CD4-positive, alpha-beta T cell treated with Interleukin-4 for 4 hours (primary cell): ENCODE measurements around the gene ZNF324B.
A peak's percentile ranks its signal among the peaks of the same experiment; 100 is the strongest.
"Not testable (repeated sequence)": the region's sequence is repeated elsewhere in the genome, so short reads cannot be mapped to it uniquely, and the experiment has no call there.

Experiments used
- DNase-seq: peaks from one replicate; pipeline ENCODE4 v3.0.0-alpha.2; 2020

ZNF324B gene

DNA sequence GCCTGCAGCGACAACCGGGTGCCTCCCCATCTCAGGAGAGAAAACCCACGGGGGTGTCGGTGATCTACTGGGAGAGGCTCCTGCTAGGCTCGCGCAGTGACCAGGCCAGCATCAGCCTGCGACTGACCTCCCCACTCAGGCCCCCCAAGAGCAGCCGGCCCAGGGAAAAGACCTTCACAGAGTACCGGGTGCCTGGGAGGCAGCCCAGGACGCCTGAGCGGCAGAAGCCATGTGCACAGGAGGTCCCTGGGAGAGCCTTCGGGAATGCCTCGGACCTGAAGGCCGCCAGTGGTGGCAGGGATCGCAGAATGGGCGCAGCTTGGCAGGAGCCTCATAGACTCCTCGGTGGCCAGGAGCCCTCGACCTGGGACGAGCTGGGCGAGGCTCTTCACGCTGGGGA lies 3.9 kb downstream of the ZNF324B start:
- DNase-seq: no peak

DNA sequence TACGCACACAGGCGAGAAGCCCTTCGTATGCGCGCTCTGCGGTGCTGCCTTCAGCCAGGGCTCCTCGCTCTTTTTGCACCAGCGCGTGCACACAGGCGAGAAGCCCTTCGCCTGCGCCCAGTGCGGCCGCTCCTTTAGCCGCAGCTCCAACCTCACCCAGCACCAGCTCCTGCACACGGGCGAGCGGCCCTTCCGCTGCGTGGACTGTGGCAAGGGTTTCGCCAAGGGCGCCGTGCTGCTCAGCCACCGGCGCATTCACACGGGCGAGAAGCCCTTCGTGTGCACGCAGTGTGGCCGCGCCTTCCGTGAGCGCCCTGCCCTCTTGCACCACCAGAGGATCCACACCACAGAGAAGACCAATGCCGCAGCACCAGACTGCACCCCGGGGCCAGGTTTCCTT lies 4.7 kb downstream of the ZNF324B start:
- no peak for DNase-seq

DNA sequence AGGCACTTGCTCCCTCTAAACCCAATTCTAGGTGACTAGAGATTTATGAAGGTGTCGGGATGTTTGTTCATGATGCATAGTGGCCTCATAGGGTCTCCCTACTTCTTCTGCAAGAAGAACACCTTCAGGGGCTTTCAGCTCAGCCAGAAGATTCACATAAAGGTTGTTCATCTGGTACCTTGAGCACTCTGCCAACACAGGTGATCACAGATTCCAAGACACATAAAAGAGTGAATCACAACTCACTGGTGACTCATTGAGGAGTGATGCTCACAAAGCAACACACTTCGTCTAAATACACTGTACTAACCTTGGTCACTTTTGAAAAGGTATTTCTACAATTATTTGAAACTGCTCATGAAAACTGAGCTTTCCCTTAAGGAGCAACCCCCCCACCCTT lies 8.6 kb downstream of the ZNF324B start:
- no peak for DNase-seq

DNA sequence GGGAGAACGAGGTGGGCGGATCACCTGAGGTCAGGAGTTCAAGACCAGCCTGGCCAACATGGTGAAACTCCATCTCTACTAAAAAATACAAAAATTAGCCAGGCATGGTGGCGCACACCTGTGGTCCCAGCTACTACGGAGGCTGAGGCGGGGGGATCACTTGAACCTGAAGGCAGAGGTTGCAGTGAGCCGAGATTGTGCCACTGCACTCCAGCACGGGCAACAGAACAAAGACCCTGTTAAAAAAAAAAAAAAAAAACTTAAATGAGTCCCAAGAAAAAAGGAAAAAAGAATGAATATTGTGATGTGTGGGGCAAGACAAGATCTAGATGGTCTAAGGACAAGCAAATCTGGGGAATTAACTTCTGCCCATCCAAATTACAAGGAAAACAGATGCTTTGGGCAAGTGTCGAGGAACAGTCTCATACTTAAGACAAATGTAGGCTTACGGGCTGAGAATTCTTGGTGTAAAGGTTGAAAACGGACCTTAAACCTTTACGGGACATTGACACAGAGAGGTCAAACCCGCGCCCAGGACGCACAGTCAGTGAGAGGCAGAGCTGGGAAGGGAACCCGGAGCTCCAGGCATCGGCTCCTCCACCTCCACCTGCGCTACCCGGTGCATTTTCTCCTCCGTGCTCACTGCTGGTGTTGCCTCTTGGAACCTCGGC lies 14.8 kb downstream of the ZNF324B start:
- no peak for DNase-seq

DNA sequence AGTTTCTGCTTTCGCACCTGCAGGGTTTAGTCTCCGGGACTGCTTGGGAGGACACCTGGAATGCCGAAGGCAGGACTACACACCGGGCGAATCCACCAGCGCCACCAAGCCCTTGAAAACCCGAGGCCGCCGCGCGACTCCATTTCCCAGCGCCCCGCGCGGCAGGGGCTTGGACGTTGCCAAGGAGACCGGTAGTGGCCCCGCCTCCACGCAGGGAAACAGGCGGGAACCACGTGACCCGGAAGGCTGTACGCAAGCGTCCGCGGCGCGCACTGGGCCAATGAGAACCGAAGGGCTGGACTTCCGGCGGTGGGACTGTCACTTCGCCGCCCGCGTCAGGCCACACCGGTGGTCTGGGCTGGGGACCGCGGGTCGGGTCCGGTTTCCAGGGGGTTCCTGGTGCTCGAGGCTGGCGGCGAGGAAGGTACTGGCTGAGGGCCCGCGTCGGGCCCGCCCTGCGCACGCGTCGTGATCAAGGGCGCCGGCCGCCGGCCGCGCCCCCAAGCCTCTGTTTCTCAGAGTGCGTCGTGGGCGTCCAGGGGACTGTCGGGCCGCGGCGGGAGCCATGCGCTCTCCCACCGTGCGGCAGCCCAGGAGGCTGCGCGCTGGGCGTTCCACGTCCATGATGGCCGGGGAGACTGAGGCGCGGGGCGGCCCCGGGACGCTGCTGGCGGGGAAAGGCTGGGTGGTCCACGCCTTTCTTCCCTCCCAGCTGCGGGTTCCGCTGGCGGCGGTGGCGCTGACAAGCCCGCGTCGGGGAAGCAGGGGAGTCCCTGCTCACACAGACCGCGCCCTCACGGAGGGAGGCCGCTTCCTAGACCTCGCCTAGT lies 15.6 kb downstream of the ZNF324B start, which contains the start of gene ZNF324:
ZNF324 (plus strand) TSS at position 321 of the 830 bp plus-strand sequence. CDS start 2,106 bp downstream, outside the sequence.
- DNase-seq: peak; percentile 95

DNA sequence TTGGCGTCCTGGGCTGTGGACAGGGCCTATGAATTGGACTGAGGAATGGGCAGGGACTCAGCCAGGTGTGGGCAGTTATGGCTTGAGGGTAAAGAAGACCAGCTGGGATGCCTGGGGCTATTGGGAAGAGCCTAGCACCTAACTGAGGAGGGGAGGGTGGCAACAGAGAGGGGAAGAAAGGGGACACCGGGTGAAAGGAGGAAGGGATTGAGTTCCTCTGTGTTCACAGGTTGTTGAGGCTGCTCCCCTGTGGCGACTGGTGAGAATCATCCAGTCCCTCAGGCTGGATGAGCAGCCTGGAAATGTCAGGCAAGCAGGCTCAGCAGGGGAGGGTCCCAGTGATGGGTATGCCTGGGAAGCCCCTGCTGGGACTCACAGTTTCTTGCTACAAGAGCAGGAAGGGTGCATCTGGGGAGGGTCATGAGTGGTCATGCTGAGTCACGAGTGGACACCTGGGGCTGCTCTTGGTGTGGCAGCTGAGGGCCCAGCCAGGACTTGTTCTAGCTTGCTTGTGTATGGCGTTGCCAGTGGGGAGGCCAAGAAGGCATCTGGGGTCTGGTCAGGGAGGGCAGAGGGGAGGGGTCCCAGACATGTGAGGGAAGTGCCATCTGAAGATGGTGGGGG lies 16.9 kb downstream of the ZNF324B start:
- DNase-seq: no peak

DNA sequence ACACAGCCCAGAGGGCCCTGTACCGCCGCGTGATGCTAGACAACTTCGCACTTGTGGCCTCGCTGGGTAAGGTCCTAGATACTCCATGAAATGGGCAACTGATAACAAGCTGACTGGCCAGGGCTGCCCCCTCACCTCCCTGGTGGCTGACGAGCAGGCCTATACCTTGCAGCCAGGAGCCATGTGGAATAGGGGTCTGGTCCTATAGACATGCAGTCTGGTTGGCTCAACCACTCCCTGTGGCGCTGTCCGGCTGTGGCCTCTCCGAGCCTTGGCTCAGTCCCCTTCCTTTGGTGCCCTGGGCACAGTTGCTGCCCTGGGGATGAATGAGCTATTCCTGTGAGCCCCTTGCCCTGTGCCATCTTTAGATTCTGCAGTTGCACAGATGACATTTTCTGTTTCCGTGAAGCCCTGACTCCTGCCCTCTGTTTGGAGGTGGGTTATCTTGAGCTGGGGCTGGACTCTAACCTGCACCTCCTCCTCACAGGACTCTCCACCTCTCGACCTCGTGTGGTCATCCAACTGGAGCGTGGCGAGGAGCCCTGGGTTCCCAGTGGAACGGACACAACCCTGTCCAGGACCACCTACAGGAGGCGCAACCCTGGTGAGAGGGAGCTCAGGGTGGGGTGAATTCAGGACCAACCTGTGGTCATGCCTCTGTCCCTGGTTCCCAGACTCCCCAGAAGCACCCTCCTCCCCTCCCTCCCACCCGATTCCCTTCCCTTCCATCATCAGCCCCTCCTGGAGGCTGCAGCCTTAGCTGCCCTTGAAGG lies 18.0 kb downstream of the ZNF324B start:
- DNase-seq: no peak

DNA sequence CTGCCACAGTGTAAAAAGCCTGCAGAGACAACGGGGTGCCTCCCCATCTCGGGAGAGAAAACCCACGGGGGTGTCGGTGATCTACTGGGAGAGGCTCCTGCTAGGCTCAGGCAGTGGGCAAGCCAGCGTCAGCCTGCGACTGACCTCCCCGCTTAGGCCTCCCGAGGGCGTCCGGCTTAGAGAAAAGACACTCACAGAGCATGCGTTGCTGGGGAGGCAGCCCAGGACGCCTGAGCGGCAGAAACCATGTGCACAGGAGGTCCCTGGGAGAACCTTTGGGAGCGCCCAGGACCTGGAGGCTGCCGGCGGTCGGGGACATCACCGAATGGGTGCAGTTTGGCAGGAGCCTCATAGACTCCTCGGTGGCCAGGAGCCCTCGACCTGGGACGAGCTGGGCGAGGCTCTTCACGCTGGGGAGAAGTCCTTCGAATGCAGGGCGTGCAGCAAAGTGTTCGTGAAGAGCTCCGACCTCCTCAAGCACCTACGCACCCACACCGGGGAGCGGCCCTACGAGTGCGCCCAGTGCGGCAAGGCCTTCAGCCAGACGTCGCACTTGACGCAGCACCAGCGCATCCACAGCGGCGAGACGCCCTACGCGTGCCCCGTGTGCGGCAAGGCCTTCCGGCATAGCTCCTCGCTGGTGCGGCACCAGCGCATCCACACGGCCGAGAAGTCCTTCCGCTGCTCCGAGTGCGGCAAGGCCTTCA lies 19.6 kb downstream of the ZNF324B start:
- not testable (repeated sequence) for DNase-seq

DNA sequence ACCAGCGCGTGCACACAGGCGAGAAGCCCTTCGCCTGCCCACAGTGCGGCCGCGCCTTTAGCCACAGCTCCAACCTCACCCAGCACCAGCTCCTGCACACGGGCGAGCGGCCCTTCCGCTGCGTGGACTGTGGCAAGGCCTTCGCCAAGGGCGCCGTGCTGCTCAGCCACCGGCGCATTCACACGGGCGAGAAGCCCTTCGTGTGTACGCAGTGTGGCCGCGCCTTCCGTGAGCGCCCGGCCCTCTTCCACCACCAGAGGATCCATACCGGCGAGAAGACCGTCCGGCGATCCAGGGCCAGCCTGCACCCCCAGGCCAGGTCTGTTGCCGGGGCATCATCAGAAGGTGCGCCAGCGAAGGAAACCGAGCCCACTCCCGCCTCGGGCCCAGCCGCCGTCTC lies 20.3 kb downstream of the ZNF324B start:
- no peak for DNase-seq

DNA sequence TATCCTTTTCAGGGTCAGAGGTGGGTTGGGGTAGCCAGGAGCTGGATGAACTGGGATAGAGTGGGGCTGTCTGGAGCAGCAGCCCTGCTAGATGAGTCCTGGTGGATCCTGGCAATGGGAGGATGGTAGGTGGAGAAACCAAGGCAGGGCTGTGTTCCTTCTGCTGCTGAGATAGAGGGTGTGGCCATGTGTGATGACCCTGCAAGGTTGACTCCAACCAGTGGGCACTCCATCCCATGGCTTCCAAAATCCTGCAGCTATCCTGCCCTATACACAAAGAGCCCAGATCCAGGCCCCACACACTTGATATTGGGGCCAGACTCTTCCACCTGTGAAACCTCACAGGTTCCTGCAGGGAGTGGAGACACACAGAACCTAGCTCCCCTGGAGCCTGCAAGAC lies 22.4 kb downstream of the ZNF324B start:
- no peak for DNase-seq

DNA sequence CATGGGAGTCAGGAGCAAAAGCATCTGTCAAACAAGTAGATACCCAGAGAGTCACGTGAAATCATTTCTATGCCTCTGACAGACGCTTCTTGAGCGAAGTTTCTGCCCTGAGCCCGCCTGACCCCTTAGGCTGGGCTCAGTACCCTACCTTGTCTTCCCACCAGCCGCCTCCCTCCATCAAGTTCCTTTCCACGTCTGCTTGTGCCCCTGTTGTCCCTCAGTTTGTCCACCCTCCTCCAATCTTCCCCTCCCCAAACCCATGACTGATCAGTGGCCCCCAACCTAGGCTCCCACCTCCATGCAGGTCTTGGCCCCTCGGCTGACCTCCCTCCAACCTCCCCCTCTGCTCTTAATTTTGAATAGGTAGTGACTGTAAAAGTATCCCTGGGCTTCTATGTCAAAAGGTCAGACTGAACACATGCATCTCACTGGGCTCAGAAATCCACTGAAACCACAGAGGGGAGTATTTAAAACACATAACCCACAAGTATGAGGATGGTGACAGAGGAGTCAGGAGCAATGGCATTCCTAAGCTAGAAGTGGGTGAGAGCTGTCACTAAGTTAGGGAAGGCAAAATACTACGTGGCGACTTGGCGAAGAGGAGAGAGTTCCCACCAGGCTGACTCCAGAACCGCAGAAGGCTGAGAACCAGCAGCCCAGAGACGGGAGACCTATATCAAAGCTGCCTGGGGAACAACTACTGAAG lies 23.0 kb downstream of the ZNF324B start:
- DNase-seq: no peak

DNA sequence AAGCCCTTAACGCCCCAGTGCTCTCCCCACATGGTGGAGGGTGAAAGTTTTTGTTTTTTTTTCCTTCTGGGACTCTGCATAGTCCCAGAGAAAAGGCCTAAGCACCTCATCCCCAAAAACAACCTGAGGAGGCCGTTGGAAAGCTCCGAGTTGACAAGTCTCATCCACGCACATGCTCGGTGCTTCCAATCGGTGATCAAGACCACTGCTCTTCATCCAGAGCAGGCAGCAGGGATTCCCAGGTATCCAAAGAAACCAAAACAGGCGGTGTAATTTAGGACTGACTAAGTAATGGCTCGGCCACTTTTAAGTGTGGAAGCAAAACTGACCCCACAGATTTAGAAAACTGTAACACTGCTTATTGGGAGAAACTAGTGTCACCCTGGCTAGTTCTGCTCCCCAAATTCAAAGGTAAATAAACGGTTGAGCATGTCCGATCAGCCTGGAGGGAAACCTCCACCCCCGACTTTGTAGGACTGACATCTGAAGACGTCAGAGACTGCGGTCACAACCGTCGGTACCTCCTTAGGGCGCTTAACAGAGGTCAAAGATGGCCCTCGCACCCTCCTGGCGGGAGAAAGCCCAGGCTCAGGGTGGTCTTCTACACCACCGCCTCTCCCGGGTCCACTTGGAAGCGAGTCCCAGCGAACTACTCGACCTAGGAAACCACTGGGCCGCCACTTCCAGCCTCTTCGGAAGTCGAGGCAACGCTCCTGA lies 23.7 kb downstream of the ZNF324B start:
- no peak for DNase-seq

DNA sequence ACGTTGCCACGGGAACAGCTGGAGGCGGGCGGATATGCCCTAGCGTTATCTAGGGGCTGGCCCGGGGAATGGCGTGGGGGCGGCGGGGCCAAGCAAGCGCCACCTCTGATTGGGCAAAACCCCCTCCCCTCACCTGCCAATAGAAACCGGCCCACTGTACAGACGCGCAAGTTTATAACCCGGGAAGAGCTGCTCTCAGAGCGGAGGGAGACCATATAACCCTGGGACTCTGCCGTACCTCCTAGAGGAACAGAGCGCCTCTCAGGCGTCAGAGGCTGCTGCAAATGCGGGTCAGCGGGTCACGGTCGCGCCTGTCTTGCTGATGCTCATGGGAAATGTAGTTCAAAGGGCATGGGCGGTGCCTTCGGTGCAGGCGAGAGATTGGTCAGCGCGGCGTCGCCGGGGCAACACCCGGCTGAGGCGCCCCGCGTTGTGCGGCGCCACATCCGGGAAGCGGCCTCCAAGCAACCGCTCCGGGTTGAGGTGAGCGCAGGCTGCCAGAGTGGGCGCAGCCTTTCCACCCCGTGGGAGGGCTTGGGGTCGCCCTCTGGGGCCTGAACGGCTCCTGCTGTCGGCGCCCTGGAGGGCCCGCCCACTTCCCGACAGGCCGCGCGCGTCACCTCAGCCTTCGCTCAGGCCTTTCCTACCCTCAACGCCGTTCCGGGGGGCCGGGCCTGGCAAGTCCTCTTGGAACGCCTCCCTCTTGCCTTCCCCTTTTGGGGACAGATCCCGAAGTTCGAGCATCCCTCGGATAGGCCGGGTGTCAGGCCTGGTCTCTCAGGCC lies 24.5 kb downstream of the ZNF324B start, which contains the start of gene ZNF446:
ZNF446 (plus strand) TSS at position 639 of the 784 bp plus-strand sequence. CDS start 867 bp downstream, outside the sequence.
- peak; percentile 96 for DNase-seq

DNA sequence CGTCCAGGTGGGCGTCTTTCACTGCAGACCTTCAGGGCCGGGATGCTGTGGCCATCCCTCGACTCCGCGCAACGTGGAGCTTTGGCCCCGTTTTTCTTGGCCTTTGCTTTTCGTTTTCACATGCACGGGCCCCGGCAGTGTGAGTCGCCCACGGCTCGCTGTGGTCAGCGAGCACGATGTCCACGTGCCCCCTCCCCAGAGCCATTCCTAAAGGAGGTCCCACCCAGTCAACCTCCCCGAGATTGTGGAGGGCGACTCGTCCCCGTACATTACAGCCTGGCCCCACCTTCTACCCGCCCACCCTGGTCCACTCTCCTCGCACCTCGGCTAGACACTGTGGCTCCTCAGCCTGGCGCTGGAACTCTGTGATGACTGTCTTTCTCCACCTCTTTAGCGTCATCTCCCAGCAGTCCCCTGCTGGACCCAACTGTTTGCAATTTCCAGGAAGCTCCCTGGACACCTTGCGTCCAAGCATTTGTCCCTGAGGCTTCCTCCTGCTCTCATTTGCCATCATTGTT lies 25.1 kb downstream of the ZNF324B start:
- no peak for DNase-seq

DNA sequence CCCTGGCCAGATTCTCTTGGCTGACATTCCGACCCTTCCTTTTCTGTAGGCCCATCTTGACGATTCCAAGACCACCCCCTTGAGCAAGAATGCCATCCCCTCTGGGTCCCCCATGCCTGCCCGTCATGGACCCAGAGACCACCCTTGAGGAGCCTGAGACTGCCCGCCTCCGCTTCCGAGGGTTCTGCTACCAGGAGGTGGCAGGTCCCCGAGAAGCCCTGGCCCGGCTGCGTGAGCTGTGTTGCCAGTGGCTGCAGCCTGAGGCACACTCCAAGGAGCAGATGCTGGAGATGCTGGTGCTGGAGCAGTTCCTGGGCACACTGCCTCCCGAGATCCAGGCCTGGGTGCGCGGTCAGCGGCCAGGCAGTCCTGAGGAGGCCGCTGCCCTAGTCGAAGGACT lies 25.7 kb downstream of the ZNF324B start:
- no peak for DNase-seq

DNA sequence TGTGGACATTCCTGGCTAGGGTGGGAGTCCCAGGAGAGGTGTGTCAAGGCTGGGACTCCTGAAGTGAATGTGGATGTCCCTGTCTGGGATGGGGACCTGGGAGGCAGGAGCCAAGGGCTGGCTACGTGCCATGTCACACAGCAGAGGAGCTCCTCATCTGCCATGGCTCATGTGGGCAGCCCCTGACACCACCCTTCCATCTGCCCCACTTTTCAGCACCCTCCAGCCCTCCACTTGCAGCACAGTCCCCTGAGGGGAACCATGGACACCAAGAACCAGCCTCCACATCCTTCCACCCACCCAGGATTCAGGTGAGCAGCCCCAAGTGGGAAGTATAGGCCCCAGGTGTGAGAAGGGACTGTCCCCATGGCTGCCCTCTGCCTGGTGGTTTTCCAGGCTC lies 26.4 kb downstream of the ZNF324B start:
- no peak for DNase-seq

DNA sequence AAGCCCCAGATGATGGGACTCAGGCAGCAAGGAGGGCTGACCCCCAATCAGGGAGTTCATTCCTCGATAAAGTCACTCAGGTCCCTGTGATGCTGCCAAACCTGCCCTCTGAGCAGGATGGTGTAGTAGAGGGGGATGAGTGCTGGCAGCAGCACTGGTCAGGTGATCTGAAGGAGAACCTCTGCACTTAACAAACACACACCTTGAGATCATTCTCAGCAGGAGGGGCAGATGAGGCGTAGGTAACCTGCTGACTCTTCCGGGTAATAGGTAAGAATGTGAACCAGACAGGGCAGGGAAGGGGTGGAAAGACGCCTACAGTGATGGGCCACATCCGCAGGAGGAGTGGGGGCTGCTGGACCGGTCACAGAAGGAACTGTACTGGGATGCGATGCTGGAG lies 27.9 kb downstream of the ZNF324B start:
- no peak for DNase-seq

DNA sequence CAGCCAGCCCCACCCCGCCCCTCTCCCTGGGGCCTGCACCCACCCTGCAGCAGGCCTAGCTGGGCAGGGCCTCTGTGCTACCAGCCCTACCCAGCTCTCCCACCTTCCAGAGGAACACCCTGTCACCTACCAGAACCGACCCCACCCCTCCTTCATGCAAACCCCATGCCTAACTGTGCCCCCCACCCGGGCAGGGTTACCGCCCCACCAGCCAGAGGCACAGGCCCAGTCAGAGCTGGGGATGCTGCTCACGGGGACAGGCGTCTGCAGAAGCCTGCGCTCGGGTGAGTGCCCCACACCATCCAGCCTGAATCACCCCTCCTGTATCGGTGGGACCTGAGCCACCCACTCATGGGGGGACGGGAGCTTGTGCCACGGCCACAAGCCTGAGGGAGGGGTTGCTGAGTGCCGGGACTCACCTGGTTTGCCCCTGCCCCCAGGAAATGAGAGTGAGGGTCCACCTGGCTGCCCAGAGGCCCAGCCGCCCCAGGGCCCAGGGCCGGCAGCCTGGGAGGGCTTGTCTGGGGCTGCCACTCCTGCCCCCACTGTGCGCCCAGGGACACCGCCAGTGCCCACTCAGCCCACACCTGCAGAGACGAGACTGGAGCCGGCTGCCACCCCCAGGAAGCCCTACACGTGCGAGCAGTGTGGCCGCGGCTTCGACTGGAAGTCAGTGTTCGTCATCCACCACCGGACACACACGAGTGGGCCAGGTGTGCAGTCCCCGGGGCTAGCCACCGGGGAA lies 28.5 kb downstream of the ZNF324B start:
- DNase-seq: no peak

DNA sequence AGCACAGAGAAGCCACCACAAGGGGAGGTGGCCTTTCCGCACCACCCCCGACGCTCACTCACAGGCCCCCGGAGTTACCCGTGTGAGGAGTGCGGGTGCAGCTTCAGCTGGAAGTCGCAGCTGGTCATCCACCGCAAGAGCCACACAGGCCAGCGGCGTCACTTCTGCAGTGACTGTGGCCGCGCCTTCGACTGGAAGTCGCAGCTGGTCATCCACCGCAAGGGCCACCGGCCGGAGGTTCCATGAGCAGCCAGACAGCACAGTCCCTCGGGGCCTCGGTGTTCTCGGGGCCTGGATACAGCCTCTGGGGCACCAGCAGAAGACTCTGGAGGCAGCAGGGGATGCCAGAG lies 29.0 kb downstream of the ZNF324B start:
- no peak for DNase-seq
